ENCODE measurements around the gene TPPP.
"Not testable (repeated sequence)": the region's sequence is repeated elsewhere in the genome, so short reads cannot be mapped to it uniquely, and the experiment has no call there.

The TPPP gene

DNA sequence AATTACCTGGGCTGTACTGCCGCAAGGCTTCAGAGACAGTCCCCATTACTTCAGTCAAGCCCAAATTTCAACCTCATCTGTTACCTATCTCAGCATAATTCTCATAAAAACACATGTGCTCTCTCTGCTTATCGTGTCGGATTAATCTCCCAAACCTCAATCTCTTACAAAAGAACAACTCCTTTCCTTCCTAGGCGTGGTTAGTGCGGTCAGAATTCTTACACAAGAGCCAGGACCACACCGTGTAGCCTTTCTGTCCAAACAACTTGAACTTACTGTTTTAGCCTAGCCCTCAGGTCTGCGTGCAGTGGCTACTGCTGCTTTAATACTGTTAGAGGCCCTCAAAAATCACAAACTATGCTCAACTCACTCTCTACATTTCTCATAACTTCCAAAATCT, 13.0 kb upstream of the TPPP start:
- peak; percentile 77 for DNase-seq (ENCODE audit: low read depth)
- H3K4me3 ChIP-seq (ENCODE audit: low read depth, low read length), result not testable (repeated sequence)
- TF ChIP-seq MYC (IDR thresholded peaks at IDR 0.05; ENCODE audit: low read depth, low read length), result peak; percentile 72
- TF ChIP-seq, protein P1, sequence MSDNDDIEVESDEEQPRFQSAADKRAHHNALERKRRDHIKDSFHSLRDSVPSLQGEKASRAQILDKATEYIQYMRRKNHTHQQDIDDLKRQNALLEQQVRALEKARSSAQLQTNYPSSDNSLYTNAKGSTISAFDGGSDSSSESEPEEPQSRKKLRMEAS (IDR thresholded peaks at IDR 0.05; ENCODE audit: low read depth, low read length), result peak; percentile 59; the same call in 1 of the 2 replicates

GRCh38 chr5:696753-697702, 3.9 kb upstream of the TPPP start:
- not testable (repeated sequence) for DNase-seq (ENCODE audit: low read depth); H3K4me3 ChIP-seq (ENCODE audit: low read depth, low read length)

- H3K4me3 ChIP-seq (ENCODE audit: low read depth, low read length); DNase-seq (ENCODE audit: low read depth): not testable (repeated sequence)
Observed at GRCh38 chr5:696191-696590, 3.0 kb upstream of the TPPP start.

DNA sequence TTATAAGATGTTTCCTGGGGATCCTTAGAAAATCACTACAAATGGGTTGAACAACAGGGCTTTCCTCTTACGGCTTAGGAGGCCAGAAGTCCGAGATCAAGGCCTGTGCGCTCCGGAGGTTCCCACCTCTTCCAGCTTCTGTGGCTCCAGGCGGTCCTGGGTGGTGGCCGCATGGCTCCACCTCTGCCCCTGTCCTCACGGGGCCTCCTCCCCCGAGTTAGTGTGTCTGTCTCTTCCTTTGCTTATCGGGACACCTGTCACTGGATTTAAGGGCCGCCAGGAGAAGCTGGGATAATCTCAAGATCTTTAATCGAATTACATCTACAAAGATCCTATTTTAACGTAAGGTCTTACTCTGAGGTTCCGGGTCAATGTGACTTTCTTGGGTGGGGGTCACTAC, 2.3 kb upstream of the TPPP start:
- not testable (repeated sequence) for H3K4me3 ChIP-seq (ENCODE audit: low read depth, low read length); DNase-seq (ENCODE audit: low read depth)

DNA sequence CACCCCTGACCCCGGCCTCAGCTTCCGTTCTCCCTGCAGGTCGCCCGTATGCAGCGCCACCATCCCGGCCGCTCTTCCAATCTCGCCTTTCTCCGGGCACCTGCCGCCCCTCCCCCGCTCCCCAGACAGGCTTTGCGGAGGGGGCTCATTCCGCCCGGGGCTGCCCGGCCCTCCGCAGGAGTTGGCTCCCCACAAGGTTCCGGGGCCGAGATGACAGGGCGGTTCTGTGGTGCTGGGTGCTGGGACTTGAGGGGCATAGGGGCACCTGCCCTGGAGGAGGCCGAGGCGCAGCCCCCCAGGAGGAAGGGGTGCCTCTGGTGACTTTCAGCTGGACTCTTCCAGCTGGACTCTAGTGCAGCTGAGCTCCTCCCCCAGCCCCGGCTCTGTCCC, 885 bp upstream of the TPPP start:
- DNase-seq (ENCODE audit: low read depth), result not testable (repeated sequence)

GRCh38 chr5:692529-693041, 567 bp downstream of the TPPP start:
- DNase-seq (ENCODE audit: low read depth), result not testable (repeated sequence)

More for the DNA sequence above, 885 bp upstream of the TPPP start:
- not testable (repeated sequence) for H3K4me3 ChIP-seq (ENCODE audit: low read depth, low read length)

GRCh38 chr5:691817-692528, 1.2 kb downstream of the TPPP start:
- DNase-seq (ENCODE audit: low read depth), result no peak
- no peak overlapping the region for H3K4me3 ChIP-seq (ENCODE audit: low read depth, low read length)
- TF ChIP-seq MYC (IDR thresholded peaks at IDR 0.05; ENCODE audit: low read depth, low read length), result no peak
- TF ChIP-seq POLR2A (IDR thresholded peaks at IDR 0.05; ENCODE audit: extremely low read depth, insufficient read length), result no peak
- TF ChIP-seq, protein P2, sequence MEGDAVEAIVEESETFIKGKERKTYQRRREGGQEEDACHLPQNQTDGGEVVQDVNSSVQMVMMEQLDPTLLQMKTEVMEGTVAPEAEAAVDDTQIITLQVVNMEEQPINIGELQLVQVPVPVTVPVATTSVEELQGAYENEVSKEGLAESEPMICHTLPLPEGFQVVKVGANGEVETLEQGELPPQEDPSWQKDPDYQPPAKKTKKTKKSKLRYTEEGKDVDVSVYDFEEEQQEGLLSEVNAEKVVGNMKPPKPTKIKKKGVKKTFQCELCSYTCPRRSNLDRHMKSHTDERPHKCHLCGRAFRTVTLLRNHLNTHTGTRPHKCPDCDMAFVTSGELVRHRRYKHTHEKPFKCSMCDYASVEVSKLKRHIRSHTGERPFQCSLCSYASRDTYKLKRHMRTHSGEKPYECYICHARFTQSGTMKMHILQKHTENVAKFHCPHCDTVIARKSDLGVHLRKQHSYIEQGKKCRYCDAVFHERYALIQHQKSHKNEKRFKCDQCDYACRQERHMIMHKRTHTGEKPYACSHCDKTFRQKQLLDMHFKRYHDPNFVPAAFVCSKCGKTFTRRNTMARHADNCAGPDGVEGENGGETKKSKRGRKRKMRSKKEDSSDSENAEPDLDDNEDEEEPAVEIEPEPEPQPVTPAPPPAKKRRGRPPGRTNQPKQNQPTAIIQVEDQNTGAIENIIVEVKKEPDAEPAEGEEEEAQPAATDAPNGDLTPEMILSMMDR (IDR thresholded peaks at IDR 0.05; ENCODE audit: low read depth, low read length), result no peak
- TF ChIP-seq, protein P1 (IDR thresholded peaks at IDR 0.05; ENCODE audit: low read depth, low read length), result no peak

More at GRCh38 chr5:692529-693041, 567 bp downstream of the TPPP start:
- H3K4me3 ChIP-seq (ENCODE audit: low read depth, low read length), result not testable (repeated sequence)

DNA sequence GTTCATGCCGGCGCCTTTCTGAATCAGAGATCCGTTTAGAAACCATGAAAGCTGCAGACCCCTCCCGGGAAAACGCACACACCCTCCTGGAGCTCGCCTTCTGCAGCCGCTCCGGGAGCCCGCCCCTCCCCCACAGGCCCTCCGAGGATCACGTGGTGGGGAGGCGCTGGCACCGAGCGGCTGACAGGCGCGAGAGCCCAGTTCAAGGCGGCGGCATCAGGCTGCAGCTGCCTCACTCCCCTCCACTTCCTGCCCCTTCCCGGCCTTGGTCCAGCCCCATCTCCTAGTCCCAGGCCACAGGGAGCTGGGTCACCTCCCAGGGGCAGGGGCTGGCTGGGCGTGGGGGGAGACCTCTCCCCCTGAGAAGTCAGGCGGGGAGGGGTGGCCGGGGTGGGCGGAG, 2.1 kb downstream of the TPPP start:
- not testable (repeated sequence) for DNase-seq (ENCODE audit: low read depth); H3K4me3 ChIP-seq (ENCODE audit: low read depth, low read length)

DNA sequence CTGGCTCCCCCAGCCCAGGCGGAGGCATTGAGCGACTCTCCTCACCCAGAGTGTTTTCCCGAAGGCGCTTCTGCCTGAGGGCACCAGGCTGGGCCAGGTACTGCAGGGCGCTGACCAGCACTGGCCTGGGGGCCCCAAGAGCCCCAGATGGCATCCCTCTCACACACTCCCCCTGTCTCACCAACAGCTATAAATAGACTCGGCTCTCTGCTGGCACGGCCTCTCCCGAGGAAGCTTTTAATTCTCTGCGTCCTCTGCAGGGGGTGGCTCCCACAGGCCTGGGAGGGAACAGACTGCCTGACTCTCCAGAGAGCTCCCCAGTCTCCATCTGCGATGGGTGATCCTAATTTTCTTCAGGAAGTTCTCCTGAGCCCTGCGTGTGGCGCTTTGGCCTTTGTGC, 2.9 kb downstream of the TPPP start:
- not testable (repeated sequence) for DNase-seq (ENCODE audit: low read depth); H3K4me3 ChIP-seq (ENCODE audit: low read depth, low read length)

DNA sequence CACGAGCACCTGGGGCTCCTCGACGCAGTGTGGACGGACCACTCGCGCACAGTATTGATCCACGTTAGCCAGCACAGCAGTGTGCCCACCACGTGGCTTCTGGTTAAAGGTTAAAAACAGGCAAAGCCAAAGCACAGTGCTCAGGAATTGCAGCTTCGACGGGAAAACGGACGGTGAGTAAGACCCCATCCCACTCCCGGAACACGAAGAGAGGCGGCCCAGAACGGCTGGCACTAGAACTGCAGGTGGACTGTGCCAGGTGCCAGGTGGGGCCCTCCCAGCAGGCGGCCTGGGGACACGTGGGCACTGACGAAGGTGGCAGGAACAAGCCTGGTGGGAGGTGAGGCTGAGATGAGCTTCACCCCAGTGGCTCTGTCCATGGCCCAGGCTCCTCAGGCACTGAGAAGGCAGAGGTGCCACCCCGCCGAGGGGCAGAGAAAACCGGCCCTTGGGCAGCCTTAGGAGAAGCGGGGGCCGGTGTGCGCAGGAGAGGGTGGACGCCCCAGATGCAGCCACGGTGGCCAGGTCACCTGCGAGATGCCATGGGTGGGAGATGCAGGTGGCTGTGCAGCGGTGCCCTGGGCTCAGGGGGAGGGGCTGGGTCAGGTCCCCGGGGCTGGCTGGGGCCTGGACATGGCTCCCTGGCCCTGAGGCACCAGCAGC, 4.7 kb downstream of the TPPP start:
- not testable (repeated sequence) for H3K4me3 ChIP-seq (ENCODE audit: low read depth, low read length); DNase-seq (ENCODE audit: low read depth)

DNA sequence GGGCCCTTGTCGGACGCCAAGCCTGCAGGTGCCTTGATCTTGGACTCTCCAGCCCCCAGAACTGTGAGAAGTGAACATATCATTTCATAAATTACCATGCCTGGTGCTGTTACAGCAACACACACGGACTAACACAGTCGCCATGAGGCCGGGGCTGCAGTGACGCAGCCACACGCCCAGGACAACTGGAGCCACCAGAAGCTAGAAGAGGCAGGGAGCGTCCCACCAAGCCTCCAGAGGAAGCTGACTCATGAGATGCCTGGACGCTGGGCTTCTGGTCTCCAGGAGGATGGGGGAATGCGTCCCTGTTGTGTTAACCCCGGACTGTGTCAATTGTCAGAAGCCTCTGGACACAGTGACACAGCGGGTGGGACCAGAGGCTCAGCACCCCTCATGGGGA, 6.2 kb downstream of the TPPP start:
- DNase-seq (ENCODE audit: low read depth), result not testable (repeated sequence)

DNA sequence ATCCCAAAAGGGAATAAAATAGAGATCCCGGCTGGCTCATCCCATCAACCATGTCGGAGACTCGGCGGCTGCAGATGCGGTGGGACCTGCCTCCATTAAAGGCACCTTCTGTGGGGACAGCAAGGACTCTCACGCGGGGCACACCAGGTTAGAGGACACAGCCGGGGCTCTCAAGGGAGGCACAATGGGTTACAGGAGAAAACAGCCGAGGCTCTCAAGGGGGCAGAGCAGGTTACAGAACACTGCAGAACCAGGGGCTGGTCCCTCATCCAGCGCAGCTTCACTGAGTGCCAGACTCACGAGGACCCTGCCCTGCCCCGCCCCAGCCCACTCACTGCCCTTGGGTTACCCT, 7.0 kb downstream of the TPPP start:
- not testable (repeated sequence) for DNase-seq (ENCODE audit: low read depth); H3K4me3 ChIP-seq (ENCODE audit: low read depth, low read length)

More for the DNA sequence above, 6.2 kb downstream of the TPPP start:
- not testable (repeated sequence) for H3K4me3 ChIP-seq (ENCODE audit: low read depth, low read length)
